Heart left ventricle (tissue), 16 donors: ENCODE data around the gene CALML4. TPM values are rescaled to one million over a fixed set of nuclear protein-coding genes. Genes with fewer than 3 reads are reported as not detected.

Experiments
- ATAC-seq, 4 donors: fragments of 200-7000 bp; cut with Tn5 transposase; one replicate each; pipeline ENCODE4 v1.9.1; 2020 to 2022; ENCODE audit warnings: moderate library complexity in 4 of 4, mild to moderate bottlenecking in 3 of 4, moderate number of reproducible peaks in 1 of 4
- DNase-seq, 5 donors: peaks; one replicate each; pipeline ENCODE4 v3.0.0-alpha.2; 2020
- H3K27ac ChIP-seq, 12 donors: fragments of 200-600 bp; sonication (generic) in 4 of 12; one replicate each; pipeline versions ENCODE4 v1.5.0 to v1.8.0; 2016 to 2022; ENCODE audit warnings: mild to moderate bottlenecking in 2 of 12
- H3K27me3 ChIP-seq, 9 donors: fragments of 200-600 bp; sonication (generic) in 2 of 9; one replicate each; pipeline versions ENCODE4 v1.5.1 to v1.8.0; 2016 to 2022; ENCODE audit warnings: mild to moderate bottlenecking in 3 of 9
- H3K36me3 ChIP-seq, 9 donors: fragments of 200-600 bp; sonication (generic) in 2 of 9; one replicate each; pipeline versions ENCODE4 v1.5.0 to v1.8.0; 2018 to 2022; ENCODE audit warnings: mild to moderate bottlenecking in 2 of 9
- H3K4me1 ChIP-seq, 12 donors: fragments of 200-600 bp; sonication (generic) in 4 of 12; one replicate each; pipeline versions ENCODE4 v1.5.0 to v1.8.0; 2016 to 2022; ENCODE audit warnings: mild to moderate bottlenecking in 3 of 12
- H3K4me3 ChIP-seq, 12 donors: fragments of 200-600 bp; sonication (generic) in 4 of 12; one replicate each; pipeline versions ENCODE4 v1.5.0 to v1.8.0; 2017 to 2022; ENCODE audit warnings: mild to moderate bottlenecking in 9 of 12, moderate library complexity in 4 of 12
- H3K9me3 ChIP-seq, 12 donors: fragments of 200-600 bp; sonication (generic) in 4 of 12; one replicate each; pipeline versions ENCODE4 v1.5.0 to v1.8.0; 2016 to 2022; ENCODE audit warnings: mild to moderate bottlenecking in 1 of 12
- CTCF ChIP-seq, 12 donors: fragments of 200-600 bp; sonication (generic) in 4 of 12; IDR thresholded peaks; one replicate each; pipeline versions ENCODE4 v1.5.0 to v1.8.0; 2018 to 2022; ENCODE audit warnings: antibody characterized with exemption in 12 of 12, mild to moderate bottlenecking in 5 of 12
- POLR2A ChIP-seq, 2 donors: fragments of 450-650 bp; IDR thresholded peaks; one replicate each; pipeline ENCODE4 v1.6.1; 2017; ENCODE audit warnings: antibody characterized with exemption in 2 of 2, mild to moderate bottlenecking in 2 of 2, moderate library complexity in 2 of 2
- WGBS, 4 donors: extraction: QIAGEN DNeasy Blood & Tissue Kit in 2 of 4; methylation state at CpG; one replicate each; pipeline versions ENCODE4 v1.1.5 to v1.1.7; 2013 to 2018; 5-methylcytosine and 5-hydroxymethylcytosine counted together
- intact Hi-C, 10 donors: fragments of 100-400 bp; cut with DNase I; formaldehyde crosslinking; loops; one replicate each; pipeline versions ENCODE4 v1.11.1 to v1.14.2; 2022
- polyA plus RNA-seq, 2 donors: library from polyadenylated mRNA; stranded (reverse); fragments of 200-250 nt; gene quantifications; one replicate each; pipeline ENCODE4 v1.2.3, GENCODE V29; 2013
- total RNA-seq, 9 donors: library from RNA; depleted of rRNA in 2 of 9; stranded (reverse); fragments of >200 nt in 2 of 9; fragmentation: NEBNext Ultra II Directional in 3 of 9; extraction: Animal tissue kit (Norgen Biotek cat#: 25700) in 3 of 9; gene quantifications; one replicate each; pipeline versions ENCODE4 v1.1.0 to v1.2.4, GENCODE V29; 2016 to 2023
- donor health status: ischemic (EF 13 %, LVEDD 7.1; RV severe dilation, severe dysfunction).
- donor health status: healthy with polysubstance abuse.
- donor health status: DM: no; HTN: yes; CAD: no.
- donor health status: DM: no; HTN: no; CAD: no.
- donor health status: ischemic (EF 25% LVEDD 6.9; RV normal size, moderate dysfunction).
- donor health status: ischemic (EF 25% LVEDD 5.7; RV mildly dilated, moderate dysfunction).
- donor health status: healthy.
- donor health status: DM: yes; HTN: yes; CAD: no.
- donor health status: ischemic (EF 35%, LVEDD 5.7; RV mildly dilated, moderate dysfunction).
- donor health status: nonischemic (EF 11% LVEDD 7.7; RV severe dilation, severe dysfunction).
- donor health status: DM: yes; HTN: yes; CAD: no.
- donor health status: PGD.
- donor health status: ischemic (EF 29% LVEDD 5.4; RV normal size, mild dysfunction).
- donor health status: nonischemic (EF 23%, LVEDD 6.1; RV moderate dilation, normal function).

The CALML4 gene
- total and polyA plus RNA-seq, 11 donors, result 0.21 to 6.6 (median 1.5) TPM

GRCh38 chr15:68191555-68191954, 13.6 kb downstream of the CALML4 start:
- ATAC-seq, result no peak
- WGBS, 4 donors, result 68 to 79% (median 74%) methylated on average over 3 of the region's 3 CpGs
- H3K36me3 ChIP-seq, result peaks cover 0 to 87% (median 46%) of the 10 kb centered on the region in 9 donors
- H3K27ac ChIP-seq, result no peak overlapping the region
- intact Hi-C loops, result no loop called here
- DNase-seq, result no peak
- H3K27me3 ChIP-seq, result no peaks in the 10 kb centered on the region
- H3K4me1 ChIP-seq, result peaks cover 0 to 42% (median 22%) of the 10 kb centered on the region in 12 donors
- no peak overlapping the region for H3K4me3 ChIP-seq
- TF ChIP-seq CTCF (IDR thresholded peaks at IDR 0.05) (no peak), POLR2A (IDR thresholded peaks at IDR 0.05) (no peak)
- H3K9me3 ChIP-seq, result no peaks in the 10 kb centered on the region

GRCh38 chr15:68190048-68190447, 15.1 kb downstream of the CALML4 start:
- DNase-seq, result no peak
- intact Hi-C loops, result no loop called here
- H3K27ac ChIP-seq, result no peak overlapping the region

DNA sequence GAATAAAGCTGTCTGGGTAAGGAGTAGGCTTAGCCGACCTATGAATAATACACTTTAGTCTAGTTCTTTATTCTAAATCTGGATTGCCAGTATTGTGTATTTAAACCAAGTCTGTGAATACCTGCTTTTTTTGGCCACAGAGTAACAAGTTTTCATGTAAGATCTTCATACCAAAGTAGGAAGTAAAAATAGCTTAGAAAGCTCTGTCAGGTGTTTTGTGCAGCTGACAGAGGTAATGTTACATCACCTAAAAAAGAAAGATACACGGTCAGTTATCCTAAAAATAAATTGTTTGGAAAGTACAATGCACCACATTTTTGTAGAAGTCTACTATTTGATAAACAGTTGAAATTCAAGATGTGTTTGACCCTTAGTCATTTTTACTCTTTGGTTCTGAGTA, 16.5 kb downstream of the CALML4 start:
- no peaks in the 10 kb centered on the region for H3K9me3 ChIP-seq
- 59 to 77% (median 64%) methylated on average over 2 of the region's 2 CpGs for WGBS, 4 donors
- intact Hi-C loops, result no loop called here
- DNase-seq (no peak), ATAC-seq (no peak)
- H3K36me3 ChIP-seq, result peaks cover 0 to 94% (median 70%) of the 10 kb centered on the region in 9 donors
- no peak overlapping the region for H3K4me3 ChIP-seq
- peaks cover 0 to 45% (median 20%) of the 10 kb centered on the region in 12 donors for H3K4me1 ChIP-seq
- H3K27me3 ChIP-seq, result no peaks in the 10 kb centered on the region
- TF ChIP-seq POLR2A (IDR thresholded peaks at IDR 0.05) (no peak), CTCF (IDR thresholded peaks at IDR 0.05) (no peak)
- H3K27ac ChIP-seq, result peak overlapping the region in 3 of 12 donors; percentile 47 to 78 (median 72)

More at GRCh38 chr15:68190048-68190447, 15.1 kb downstream of the CALML4 start:
- Histone ChIP-seq H3K9me3 (no peaks in the 10 kb centered on the region), H3K4me3 (no peak overlapping the region), H3K4me1 (peaks cover 0 to 45% (median 22%) of the 10 kb centered on the region in 12 donors), H3K27me3 (no peaks in the 10 kb centered on the region), H3K36me3 (peaks cover 0 to 88% (median 61%) of the 10 kb centered on the region in 9 donors)
- 94 to 96% (median 96%) methylated on average over 4 of the region's 4 CpGs for WGBS, 4 donors
- ATAC-seq, result no peak
- no peak for TF ChIP-seq POLR2A (IDR thresholded peaks at IDR 0.05)
- TF ChIP-seq CTCF (IDR thresholded peaks at IDR 0.05), result no peak

- ATAC-seq (peak; percentile 87 to 96 (median 94)), DNase-seq (peak in 4 of 5 donors; percentile 67 to 69 (median 68))
- no peaks in the 10 kb centered on the region for H3K9me3 ChIP-seq
- 13 to 23% (median 16%) methylated on average over 9 of the region's 9 CpGs for WGBS, 4 donors
- peaks cover 0 to 93% (median 77%) of the 10 kb centered on the region in 9 donors for H3K36me3 ChIP-seq
- H3K4me3 ChIP-seq, result peak overlapping the region in 1 of 12 donors; percentile 1
- intact Hi-C loops, result no loop called here
- H3K4me1 ChIP-seq, result peaks cover 0 to 35% (median 20%) of the 10 kb centered on the region in 12 donors
- peak overlapping the region; percentile 9 to 78 (median 45) for H3K27ac ChIP-seq
- no peak for TF ChIP-seq POLR2A (IDR thresholded peaks at IDR 0.05)
- TF ChIP-seq CTCF (IDR thresholded peaks at IDR 0.05), result no peak
- no peaks in the 10 kb centered on the region for H3K27me3 ChIP-seq
Measured at GRCh38 chr15:68187559-68187958, 17.6 kb downstream of the CALML4 start.
